Breast epithelium (tissue), 3 donors: Measurements from ENCODE around the gene SRC.

Experiments
- POLR2A ChIP-seq: fragments of 450-650 bp; IDR thresholded peaks from one replicate; pipeline ENCODE4 v1.6.1; 2016; ENCODE audit warnings: antibody characterized with exemption, mild to moderate bottlenecking, moderate library complexity
- POLR2AphosphoS5 ChIP-seq, 3 donors: sonication (generic); formaldehyde crosslinking; IDR thresholded peaks; one replicate each; pipeline ENCODE4 v1.6.1; 2017; ENCODE audit warnings: antibody characterized with exemption in 3 of 3
- TF ChIP-seq, protein P1 (sequence below), 3 donors: fragments of 450-650 bp; IDR thresholded peaks; one replicate each; pipeline ENCODE4 v1.5.1; 2016 to 2017; ENCODE audit warnings: antibody characterized with exemption in 3 of 3, mild to moderate bottlenecking in 3 of 3, moderate library complexity in 3 of 3

DNA sequence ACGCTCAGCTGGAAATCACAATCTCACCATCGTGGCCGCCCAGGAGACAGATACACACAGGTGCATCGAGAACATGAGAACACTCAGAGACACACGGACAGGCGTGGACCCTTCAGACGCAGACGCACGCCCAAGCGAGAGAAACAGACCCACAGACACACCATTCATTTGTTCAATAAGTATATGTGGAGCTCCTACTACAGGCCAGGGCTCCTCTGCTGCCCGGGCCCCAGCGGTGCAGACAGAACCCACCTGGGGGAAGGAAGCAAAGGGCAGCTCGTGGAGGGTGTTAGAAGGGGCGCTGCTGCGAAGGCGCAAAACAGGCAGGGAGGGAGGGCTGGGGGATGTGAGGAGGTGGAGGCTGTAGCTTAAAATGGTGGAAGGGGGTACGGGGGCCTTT is 39.2 kb downstream of the SRC start:
- TF ChIP-seq, protein P1, sequence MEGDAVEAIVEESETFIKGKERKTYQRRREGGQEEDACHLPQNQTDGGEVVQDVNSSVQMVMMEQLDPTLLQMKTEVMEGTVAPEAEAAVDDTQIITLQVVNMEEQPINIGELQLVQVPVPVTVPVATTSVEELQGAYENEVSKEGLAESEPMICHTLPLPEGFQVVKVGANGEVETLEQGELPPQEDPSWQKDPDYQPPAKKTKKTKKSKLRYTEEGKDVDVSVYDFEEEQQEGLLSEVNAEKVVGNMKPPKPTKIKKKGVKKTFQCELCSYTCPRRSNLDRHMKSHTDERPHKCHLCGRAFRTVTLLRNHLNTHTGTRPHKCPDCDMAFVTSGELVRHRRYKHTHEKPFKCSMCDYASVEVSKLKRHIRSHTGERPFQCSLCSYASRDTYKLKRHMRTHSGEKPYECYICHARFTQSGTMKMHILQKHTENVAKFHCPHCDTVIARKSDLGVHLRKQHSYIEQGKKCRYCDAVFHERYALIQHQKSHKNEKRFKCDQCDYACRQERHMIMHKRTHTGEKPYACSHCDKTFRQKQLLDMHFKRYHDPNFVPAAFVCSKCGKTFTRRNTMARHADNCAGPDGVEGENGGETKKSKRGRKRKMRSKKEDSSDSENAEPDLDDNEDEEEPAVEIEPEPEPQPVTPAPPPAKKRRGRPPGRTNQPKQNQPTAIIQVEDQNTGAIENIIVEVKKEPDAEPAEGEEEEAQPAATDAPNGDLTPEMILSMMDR (IDR thresholded peaks at IDR 0.05), result no peak
- no peak for TF ChIP-seq POLR2AphosphoS5 (IDR thresholded peaks at IDR 0.05)
- no peak for TF ChIP-seq POLR2A
